Measurements from ENCODE around the gene CCL18. TPM values are rescaled to one million over a fixed set of nuclear protein-coding genes. Genes with fewer than 3 reads are reported as not detected.
A peak's percentile ranks its signal among the peaks of the same experiment; 100 is the strongest.

The CCL18 gene
- total RNA-seq, 2 experiments from 2014 or later: not detected

DNA sequence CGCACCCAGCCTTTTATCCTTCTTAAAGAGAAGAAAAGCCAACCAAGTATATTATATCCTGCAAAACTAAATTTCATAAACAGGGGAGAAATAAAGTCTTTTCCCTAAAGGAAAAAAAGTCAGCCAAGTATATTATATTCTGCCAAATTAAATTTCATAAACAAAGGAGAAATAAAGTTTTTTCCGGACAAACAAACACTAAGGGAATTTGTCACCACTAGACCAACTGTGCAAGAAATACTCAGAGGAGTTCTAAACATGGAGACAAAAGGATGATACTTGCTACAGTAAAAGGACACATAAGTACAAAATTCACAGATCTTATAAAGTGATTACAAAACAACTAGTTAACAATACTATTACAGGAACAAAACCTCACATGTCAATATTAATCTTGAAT, 14.4 kb upstream of the CCL18 start:
- ChIA-PET POLR2A (no interaction called here), CTCF (no interaction called here)
- no peak for ATAC-seq (ENCODE audit: poor library complexity)
- H3K27me3 Mint-ChIP-seq: peaks cover 42% of the 10 kb centered on the region
- Histone ChIP-seq H3K4me3 (ENCODE audit: low read length) (no peak overlapping the region), H3K27me3 (ENCODE audit: control insufficient read depth in 1 of 2, insufficient read depth in 2 of 2, low read length in 2 of 2) (peaks cover 3 to 16% of the 10 kb centered on the region in 2 experiments), H3K4me1 (ENCODE audit: insufficient read depth, low read length) (no peaks in the 10 kb centered on the region), H3K27ac (ENCODE audit: low read depth in 1 of 2, low read length in 2 of 2) (no peak overlapping the region), H3K9me3 (ENCODE audit: control insufficient read depth in 1 of 2, insufficient read depth in 1 of 2, low read length in 2 of 2) (peaks cover 17 to 19% of the 10 kb centered on the region in 2 experiments), H3K36me3 (ENCODE audit: insufficient read depth, low read length) (no peaks in the 10 kb centered on the region)
- no peak overlapping the region for H3K4me3 Mint-ChIP-seq
- no peak for DNase-seq
- TF ChIP-seq CTCF (IDR thresholded peaks at IDR 0.05): no peak
- H3K27ac Mint-ChIP-seq: no peak overlapping the region
- intact Hi-C loops (cut with DNase I, micrococcal nuclease): no loop called here
- peaks cover 11% of the 10 kb centered on the region for H3K9me3 Mint-ChIP-seq
- peaks cover 3% of the 10 kb centered on the region for H3K36me3 Mint-ChIP-seq (ENCODE audit: low read depth)
- no peaks in the 10 kb centered on the region for H3K4me1 Mint-ChIP-seq (ENCODE audit: low read depth)

- Histone ChIP-seq H3K27me3 (ENCODE audit: control insufficient read depth in 1 of 2, insufficient read depth in 2 of 2, low read length in 2 of 2) (no peaks in the 10 kb centered on the region), H3K4me1 (ENCODE audit: insufficient read depth, low read length) (no peaks in the 10 kb centered on the region), H3K36me3 (ENCODE audit: insufficient read depth, low read length) (no peaks in the 10 kb centered on the region), H3K27ac (ENCODE audit: low read depth in 1 of 2, low read length in 2 of 2) (no peak overlapping the region), H3K9me3 (ENCODE audit: control insufficient read depth in 1 of 2, insufficient read depth in 1 of 2, low read length in 2 of 2) (peaks cover 0 to 6% of the 10 kb centered on the region in 2 experiments), H3K4me3 (ENCODE audit: low read length) (no peak overlapping the region)
- peaks cover 3% of the 10 kb centered on the region for H3K36me3 Mint-ChIP-seq (ENCODE audit: low read depth)
- no peak overlapping the region for H3K27ac Mint-ChIP-seq
- H3K27me3 Mint-ChIP-seq: peaks cover 28% of the 10 kb centered on the region
- no peak overlapping the region for H3K4me3 Mint-ChIP-seq
- no peak for TF ChIP-seq CTCF (IDR thresholded peaks at IDR 0.05)
- ChIA-PET POLR2A (no interaction called here), CTCF (no interaction called here)
- DNase-seq: no peak
- H3K9me3 Mint-ChIP-seq: peaks cover 3% of the 10 kb centered on the region
- H3K4me1 Mint-ChIP-seq (ENCODE audit: low read depth): no peaks in the 10 kb centered on the region
- no peak for ATAC-seq (ENCODE audit: poor library complexity)
- intact Hi-C loops (cut with DNase I, micrococcal nuclease): no loop called here
Observed at GRCh38 chr17:36055171-36055570, 8.9 kb upstream of the CCL18 start.

DNA sequence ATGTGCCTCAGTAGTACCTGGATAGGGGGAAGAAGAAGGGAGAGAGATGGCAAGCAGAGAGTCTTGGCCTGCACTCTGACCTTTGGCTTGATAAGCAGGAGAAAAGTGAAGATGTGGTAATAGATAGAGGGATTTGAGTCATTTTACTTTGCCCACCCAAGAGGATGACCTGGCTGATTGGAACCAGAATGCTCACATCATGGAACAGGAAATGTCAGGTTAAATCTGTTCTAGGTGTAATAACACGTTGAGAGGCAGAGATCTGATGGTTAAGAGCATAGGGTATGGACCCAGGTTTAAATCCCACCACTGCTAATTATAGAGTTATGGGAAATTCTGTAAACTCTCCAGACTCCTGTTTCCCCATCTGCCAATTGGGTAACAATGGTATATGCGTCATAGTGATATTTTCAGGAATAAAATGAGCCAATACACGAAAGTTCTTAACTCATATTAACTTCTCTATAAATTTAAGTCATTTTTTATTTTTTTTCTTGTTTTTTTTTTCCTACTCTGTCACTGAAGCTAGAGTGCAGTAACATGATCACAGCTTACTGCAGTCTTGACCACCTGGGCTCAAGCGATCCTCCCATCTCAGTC, 8.1 kb upstream of the CCL18 start:
- H3K27me3 ChIP-seq (ENCODE audit: control insufficient read depth in 1 of 2, insufficient read depth in 2 of 2, low read length in 2 of 2): no peaks in the 10 kb centered on the region
- ATAC-seq (ENCODE audit: poor library complexity) (no peak), DNase-seq (peak in 1 of 14 experiments; percentile 15)
- H3K27me3 Mint-ChIP-seq: peaks cover 26% of the 10 kb centered on the region
- no peak overlapping the region for H3K4me3 ChIP-seq (ENCODE audit: low read length)
- ChIA-PET POLR2A (no interaction called here), CTCF (interaction anchor here (0.7 to 1.4 kb wide), 2 partner anchors 13 to 16 kb away, joined by 3 to 4 read pairs; no protein-coding TSS in a partner anchor)
- H3K36me3 Mint-ChIP-seq (ENCODE audit: low read depth): peaks cover 3% of the 10 kb centered on the region
- no peak for TF ChIP-seq CTCF (IDR thresholded peaks at IDR 0.05)
- intact Hi-C loops (cut with DNase I, micrococcal nuclease): no loop called here
- no peaks in the 10 kb centered on the region for H3K4me1 ChIP-seq (ENCODE audit: insufficient read depth, low read length)
- no peaks in the 10 kb centered on the region for H3K9me3 ChIP-seq (ENCODE audit: control insufficient read depth in 1 of 2, insufficient read depth in 1 of 2, low read length in 2 of 2)
- no peak overlapping the region for H3K27ac ChIP-seq (ENCODE audit: low read depth in 1 of 2, low read length in 2 of 2)
- H3K36me3 ChIP-seq (ENCODE audit: insufficient read depth, low read length): no peaks in the 10 kb centered on the region
- no peak overlapping the region for H3K27ac Mint-ChIP-seq
- no peaks in the 10 kb centered on the region for H3K4me1 Mint-ChIP-seq (ENCODE audit: low read depth)
- no peak overlapping the region for H3K4me3 Mint-ChIP-seq
- H3K9me3 Mint-ChIP-seq: no peaks in the 10 kb centered on the region

All from CD4-positive, alpha-beta T cell (primary cell).